ENCODE results near the gene RAI1.

The RAI1 gene

DNA sequence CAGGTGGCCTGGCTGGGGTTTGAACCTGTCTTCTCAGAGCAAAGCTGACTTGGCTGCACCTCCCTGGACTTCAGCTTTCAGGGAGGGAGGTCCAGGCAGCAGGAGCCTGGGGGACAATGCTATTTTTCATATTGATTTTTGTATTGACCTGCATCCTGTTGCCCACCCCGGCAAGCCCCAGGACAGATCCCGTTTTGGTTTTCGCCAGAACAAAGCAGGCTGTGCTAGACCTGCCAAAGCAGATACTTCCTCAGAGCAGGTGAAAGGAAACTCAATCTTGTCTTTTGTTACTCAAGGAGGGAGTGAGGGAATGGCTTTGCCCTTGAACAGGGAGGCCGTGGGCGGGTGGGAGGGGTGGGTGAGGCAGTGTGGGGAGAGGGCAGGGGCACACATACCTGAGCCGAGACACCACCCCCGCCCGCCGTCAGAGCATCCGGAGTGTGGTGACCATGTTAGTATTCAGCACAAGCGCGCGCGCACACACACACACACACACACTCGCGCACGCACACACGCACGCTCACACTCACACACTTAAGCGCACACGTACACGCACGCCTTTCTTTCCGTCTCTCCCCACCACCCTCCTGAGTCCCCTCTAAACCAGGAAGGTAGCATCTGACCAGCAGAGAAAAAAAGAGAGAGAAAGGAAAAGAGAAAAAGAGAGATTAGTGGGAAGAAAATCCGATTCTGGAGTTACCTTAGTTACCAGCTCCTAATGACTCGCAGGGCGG lies 59.5 kb downstream of the RAI1 start:
- no peak overlapping the region for H3K4me3 ChIP-seq (ENCODE audit: low read depth in 1 of 5, low read length in 5 of 5)
- H3K36me3 ChIP-seq (ENCODE audit: control insufficient read depth in 5 of 5, insufficient read depth in 5 of 5, low read length in 5 of 5) = no peaks in the 10 kb centered on the region
- no peak overlapping the region for H3K27ac ChIP-seq (ENCODE audit: low read depth, low read length)
- no peak overlapping the region for H3K9ac ChIP-seq (ENCODE audit: low read length in 5 of 5)
- no peaks in the 10 kb centered on the region for H3K27me3 ChIP-seq (ENCODE audit: control insufficient read depth in 5 of 5, insufficient read depth in 4 of 5, low read length in 5 of 5)
- H3K9me3 ChIP-seq (ENCODE audit: control insufficient read depth in 5 of 5, low read length in 5 of 5) = no peaks in the 10 kb centered on the region
- peaks cover 0 to 46% (median 33%) of the 10 kb centered on the region in 5 donors for H3K4me1 ChIP-seq (ENCODE audit: control insufficient read depth in 5 of 5, insufficient read depth in 5 of 5, low read length in 5 of 5)

DNA sequence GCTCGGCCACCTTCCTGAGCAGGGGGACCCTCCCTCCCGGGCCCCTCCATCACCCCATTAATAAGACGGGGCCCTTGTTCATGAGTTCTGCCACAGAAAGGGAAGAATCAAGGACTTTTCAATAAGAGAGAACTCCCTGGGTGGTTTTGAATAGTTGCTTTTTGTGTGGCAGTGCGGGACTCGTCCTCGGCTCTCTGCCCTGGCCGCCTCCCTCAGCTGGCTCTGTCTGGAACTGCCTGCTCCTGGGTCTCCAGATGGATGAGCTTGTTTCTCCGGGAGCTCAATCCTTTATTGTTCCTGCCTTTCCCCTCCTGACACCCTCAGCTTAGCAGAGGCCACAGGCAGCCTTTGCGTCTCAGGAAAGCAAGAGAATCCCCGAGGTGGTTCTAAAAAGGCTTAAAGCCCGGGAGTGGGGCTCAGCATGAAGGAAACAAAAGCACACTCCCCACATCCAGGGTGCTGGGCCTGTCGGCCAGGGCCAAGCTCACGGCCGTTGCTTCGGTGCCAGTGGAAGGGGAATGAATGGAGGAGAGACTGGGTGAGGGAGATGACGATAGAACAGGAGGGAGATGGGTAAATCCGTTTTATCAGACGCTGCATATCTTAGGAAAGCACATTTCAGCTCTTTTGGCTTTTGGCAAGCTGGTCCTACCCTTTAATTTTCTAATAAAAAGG lies 60.2 kb downstream of the RAI1 start:
- Histone ChIP-seq H3K9me3 (ENCODE audit: control insufficient read depth in 5 of 5, low read length in 5 of 5) (no peaks in the 10 kb centered on the region), H3K4me1 (ENCODE audit: control insufficient read depth in 5 of 5, insufficient read depth in 5 of 5, low read length in 5 of 5) (peaks cover 0 to 46% (median 40%) of the 10 kb centered on the region in 5 donors), H3K36me3 (ENCODE audit: control insufficient read depth in 5 of 5, insufficient read depth in 5 of 5, low read length in 5 of 5) (no peaks in the 10 kb centered on the region), H3K4me3 (ENCODE audit: low read depth in 1 of 5, low read length in 5 of 5) (no peak overlapping the region), H3K9ac (ENCODE audit: low read length in 5 of 5) (peak overlapping the region in 1 of 5 donors; percentile 8), H3K27ac (ENCODE audit: low read depth, low read length) (no peak overlapping the region), H3K27me3 (ENCODE audit: control insufficient read depth in 5 of 5, insufficient read depth in 4 of 5, low read length in 5 of 5) (no peaks in the 10 kb centered on the region)

DNA sequence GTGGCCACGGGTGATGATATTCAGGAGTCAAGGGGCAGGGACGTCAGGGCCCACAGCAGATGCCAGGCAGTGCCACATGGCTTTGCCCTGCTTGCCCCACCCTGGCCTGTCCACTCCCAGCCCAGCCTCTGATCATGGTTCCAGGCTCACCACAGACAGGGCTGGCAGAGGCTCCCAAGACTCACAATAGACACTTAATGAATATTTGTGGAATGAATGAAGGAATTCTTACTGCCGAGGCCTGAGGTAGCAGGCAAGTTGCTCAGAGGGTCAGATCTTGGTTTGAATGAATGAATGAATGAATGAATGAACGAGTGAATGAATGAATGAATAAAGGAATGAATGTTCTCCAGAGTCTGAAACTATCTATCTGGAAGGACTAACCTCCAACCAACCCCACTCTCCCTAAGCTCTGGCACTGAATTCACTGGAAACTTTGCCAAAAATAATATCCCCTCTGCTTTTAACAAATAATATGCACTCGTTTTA lies 60.9 kb downstream of the RAI1 start:
- peak overlapping the region in 1 of 5 donors; percentile 8 for H3K9ac ChIP-seq (ENCODE audit: low read length in 5 of 5)
- no peaks in the 10 kb centered on the region for H3K36me3 ChIP-seq (ENCODE audit: control insufficient read depth in 5 of 5, insufficient read depth in 5 of 5, low read length in 5 of 5)
- H3K27me3 ChIP-seq (ENCODE audit: control insufficient read depth in 5 of 5, insufficient read depth in 4 of 5, low read length in 5 of 5) = no peaks in the 10 kb centered on the region
- no peak overlapping the region for H3K4me3 ChIP-seq (ENCODE audit: low read depth in 1 of 5, low read length in 5 of 5)
- H3K27ac ChIP-seq (ENCODE audit: low read depth, low read length) = no peak overlapping the region
- no peaks in the 10 kb centered on the region for H3K9me3 ChIP-seq (ENCODE audit: control insufficient read depth in 5 of 5, low read length in 5 of 5)
- H3K4me1 ChIP-seq (ENCODE audit: control insufficient read depth in 5 of 5, insufficient read depth in 5 of 5, low read length in 5 of 5) = peaks cover 0 to 50% (median 43%) of the 10 kb centered on the region in 5 donors

DNA sequence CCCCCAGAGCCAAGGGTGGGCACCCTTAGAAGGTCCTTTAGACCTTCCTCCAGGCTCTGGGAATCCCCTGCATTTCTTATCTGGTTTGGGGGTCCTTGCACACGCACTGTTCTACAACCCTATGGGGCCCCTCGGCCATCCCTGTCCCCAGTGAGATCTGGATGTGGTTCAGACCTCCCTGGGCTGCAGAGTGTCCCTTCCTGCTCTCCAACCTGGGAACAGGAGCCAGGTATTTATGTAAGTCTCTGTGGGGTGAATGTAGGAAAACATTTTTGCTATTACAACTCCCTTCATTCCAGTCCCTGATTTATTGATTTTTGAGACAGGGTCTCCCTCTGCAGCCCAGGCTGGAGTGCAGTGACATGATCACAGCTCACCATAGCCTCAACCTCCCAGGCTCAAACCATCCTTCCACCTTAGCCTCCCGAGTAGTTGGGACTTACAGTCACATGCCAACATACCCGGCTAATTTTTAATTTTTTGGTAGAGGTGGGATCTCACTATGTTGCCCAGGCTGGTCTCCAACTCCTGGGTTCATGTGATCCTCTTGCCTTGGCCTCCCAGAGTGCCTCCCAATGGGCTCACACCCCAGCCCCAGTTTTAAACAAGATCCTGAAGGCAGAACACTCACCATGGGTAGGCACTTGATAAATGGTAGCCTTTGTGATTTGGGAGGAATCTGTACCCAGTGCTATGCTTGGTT lies 61.6 kb downstream of the RAI1 start:
- no peak overlapping the region for H3K27ac ChIP-seq (ENCODE audit: low read depth, low read length)
- H3K4me1 ChIP-seq (ENCODE audit: control insufficient read depth in 5 of 5, insufficient read depth in 5 of 5, low read length in 5 of 5) = peaks cover 2 to 52% (median 44%) of the 10 kb centered on the region in 5 donors
- H3K9ac ChIP-seq (ENCODE audit: low read length in 5 of 5) = no peak overlapping the region

DNA sequence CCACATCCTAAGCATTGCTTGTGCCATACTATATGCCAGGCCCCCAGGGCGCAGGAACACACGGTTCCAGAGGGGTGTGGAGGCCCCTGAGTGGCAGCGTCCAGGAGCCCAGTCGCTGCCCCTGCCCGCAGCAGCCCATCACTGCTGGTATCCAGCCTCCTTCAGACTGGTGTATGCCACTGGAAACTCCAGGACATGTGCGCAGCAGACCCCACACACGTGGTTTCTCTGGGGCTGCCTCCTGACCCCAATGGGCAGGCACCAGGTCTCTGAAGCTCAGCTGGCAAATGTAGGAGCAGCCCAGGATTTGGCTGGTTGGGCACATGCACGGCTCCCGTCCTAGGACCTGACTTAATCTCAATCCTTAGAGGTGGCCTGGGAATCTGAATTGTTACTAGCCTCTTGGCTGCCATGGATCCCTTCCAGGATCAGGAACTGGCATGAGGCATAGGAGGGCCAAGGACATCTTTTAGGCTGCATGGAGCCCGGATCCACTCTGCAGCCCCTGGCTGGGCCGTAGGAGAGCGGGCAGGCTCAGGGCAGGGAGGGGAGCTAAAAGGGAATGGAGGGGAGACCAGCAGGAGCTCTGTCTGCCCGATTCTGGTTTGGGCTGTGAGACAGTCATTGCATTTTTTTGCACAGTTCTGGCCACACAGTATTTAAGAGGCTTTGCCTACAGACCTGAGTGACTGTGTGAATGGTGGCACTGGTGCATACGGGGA lies 62.3 kb downstream of the RAI1 start:
- Histone ChIP-seq H3K4me1 (ENCODE audit: control insufficient read depth in 5 of 5, insufficient read depth in 5 of 5, low read length in 5 of 5) (peaks cover 2 to 50% (median 39%) of the 10 kb centered on the region in 5 donors), H3K27ac (ENCODE audit: low read depth, low read length) (no peak overlapping the region), H3K9me3 (ENCODE audit: control insufficient read depth in 5 of 5, low read length in 5 of 5) (no peaks in the 10 kb centered on the region), H3K4me3 (ENCODE audit: low read depth in 1 of 5, low read length in 5 of 5) (no peak overlapping the region), H3K9ac (ENCODE audit: low read length in 5 of 5) (no peak overlapping the region), H3K36me3 (ENCODE audit: control insufficient read depth in 5 of 5, insufficient read depth in 5 of 5, low read length in 5 of 5) (no peaks in the 10 kb centered on the region), H3K27me3 (ENCODE audit: control insufficient read depth in 5 of 5, insufficient read depth in 4 of 5, low read length in 5 of 5) (no peaks in the 10 kb centered on the region)

More for the DNA sequence above, 61.6 kb downstream of the RAI1 start:
- Histone ChIP-seq H3K27me3 (ENCODE audit: control insufficient read depth in 5 of 5, insufficient read depth in 4 of 5, low read length in 5 of 5) (no peaks in the 10 kb centered on the region), H3K4me3 (ENCODE audit: low read depth in 1 of 5, low read length in 5 of 5) (no peak overlapping the region), H3K36me3 (ENCODE audit: control insufficient read depth in 5 of 5, insufficient read depth in 5 of 5, low read length in 5 of 5) (no peaks in the 10 kb centered on the region), H3K9me3 (ENCODE audit: control insufficient read depth in 5 of 5, low read length in 5 of 5) (no peaks in the 10 kb centered on the region)

DNA sequence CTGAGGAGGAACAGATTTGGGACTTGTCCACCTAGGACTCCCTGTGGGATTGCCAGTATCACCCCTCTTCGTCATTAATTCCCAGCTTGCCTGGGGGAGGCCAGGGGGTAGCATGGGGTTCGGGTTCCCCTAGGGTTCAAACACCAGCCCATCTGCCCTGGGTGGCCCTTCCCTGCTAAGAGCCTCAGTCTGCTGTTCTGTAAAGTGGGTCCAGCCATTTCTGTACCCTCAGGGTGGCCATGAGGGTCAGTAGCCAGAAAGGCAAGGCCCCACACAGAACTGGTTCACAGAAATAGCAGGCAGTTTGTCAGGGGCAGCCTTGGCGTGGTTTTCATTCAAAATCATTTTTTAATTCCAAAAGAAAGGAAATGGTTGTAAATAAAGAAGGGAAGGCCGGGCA lies 62.9 kb downstream of the RAI1 start:
- H3K9ac ChIP-seq (ENCODE audit: low read length in 5 of 5) = no peak overlapping the region
- H3K4me3 ChIP-seq (ENCODE audit: low read depth in 1 of 5, low read length in 5 of 5) = no peak overlapping the region
- H3K27me3 ChIP-seq (ENCODE audit: control insufficient read depth in 5 of 5, insufficient read depth in 4 of 5, low read length in 5 of 5) = no peaks in the 10 kb centered on the region
- H3K9me3 ChIP-seq (ENCODE audit: control insufficient read depth in 5 of 5, low read length in 5 of 5) = no peaks in the 10 kb centered on the region
- no peaks in the 10 kb centered on the region for H3K36me3 ChIP-seq (ENCODE audit: control insufficient read depth in 5 of 5, insufficient read depth in 5 of 5, low read length in 5 of 5)
- peaks cover 2 to 45% (median 34%) of the 10 kb centered on the region in 5 donors for H3K4me1 ChIP-seq (ENCODE audit: control insufficient read depth in 5 of 5, insufficient read depth in 5 of 5, low read length in 5 of 5)
- H3K27ac ChIP-seq (ENCODE audit: low read depth, low read length) = no peak overlapping the region

DNA sequence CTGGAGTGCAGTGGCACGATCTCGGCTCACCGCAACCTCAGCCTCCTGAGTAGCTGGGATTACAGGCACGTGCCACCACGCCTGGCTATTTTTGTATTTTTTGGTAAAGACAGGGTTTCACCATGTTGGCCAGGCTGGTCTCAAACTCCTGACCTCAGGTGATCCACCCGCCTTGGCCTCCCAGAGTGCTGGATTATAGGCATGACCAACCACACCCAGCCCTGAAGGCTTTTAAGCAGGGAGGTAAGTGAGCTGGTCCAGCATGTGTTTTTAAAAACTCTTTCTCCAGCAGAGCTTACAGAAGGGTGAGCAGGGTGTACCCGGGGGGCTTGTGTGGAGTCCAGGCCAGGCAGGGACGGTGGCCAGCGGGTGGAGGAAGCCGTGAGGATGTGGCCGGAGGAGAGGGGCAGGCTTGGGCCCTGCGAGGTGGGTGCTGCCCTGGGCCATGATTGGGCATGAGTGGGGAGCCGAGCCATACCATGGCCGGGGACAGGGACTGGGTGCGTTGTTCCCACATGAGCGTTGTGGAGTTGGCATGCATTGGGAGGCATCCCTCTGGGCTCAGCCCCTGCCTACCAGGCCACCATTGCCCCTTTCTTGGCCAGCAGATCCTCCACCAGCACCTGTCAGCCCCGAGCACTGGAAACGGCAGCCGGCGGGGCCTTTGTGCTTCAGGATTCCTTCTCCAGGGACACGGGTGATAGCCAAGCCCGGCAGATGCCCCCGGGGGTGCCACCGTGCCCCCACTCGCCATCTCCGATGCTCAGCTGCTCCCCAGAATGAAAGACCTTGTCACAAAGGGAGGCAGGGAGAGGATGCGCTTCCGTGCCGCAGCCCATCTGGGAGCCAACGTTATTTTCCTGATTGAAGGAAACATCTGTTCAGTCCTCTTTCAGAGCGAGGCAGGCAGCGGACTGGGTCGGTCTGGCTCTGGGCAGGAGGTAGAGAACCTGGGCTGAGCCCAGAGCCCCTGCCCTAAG lies 64.5 kb downstream of the RAI1 start:
- peak overlapping the region in 1 of 5 donors; percentile 28 for H3K9ac ChIP-seq (ENCODE audit: low read length in 5 of 5)
- no peaks in the 10 kb centered on the region for H3K27me3 ChIP-seq (ENCODE audit: control insufficient read depth in 5 of 5, insufficient read depth in 4 of 5, low read length in 5 of 5)
- no peak overlapping the region for H3K27ac ChIP-seq (ENCODE audit: low read depth, low read length)
- H3K9me3 ChIP-seq (ENCODE audit: control insufficient read depth in 5 of 5, low read length in 5 of 5) = no peaks in the 10 kb centered on the region
- peaks cover 2 to 45% (median 34%) of the 10 kb centered on the region in 5 donors for H3K4me1 ChIP-seq (ENCODE audit: control insufficient read depth in 5 of 5, insufficient read depth in 5 of 5, low read length in 5 of 5)
- no peak overlapping the region for H3K4me3 ChIP-seq (ENCODE audit: low read depth in 1 of 5, low read length in 5 of 5)
- H3K36me3 ChIP-seq (ENCODE audit: control insufficient read depth in 5 of 5, insufficient read depth in 5 of 5, low read length in 5 of 5) = no peaks in the 10 kb centered on the region

DNA sequence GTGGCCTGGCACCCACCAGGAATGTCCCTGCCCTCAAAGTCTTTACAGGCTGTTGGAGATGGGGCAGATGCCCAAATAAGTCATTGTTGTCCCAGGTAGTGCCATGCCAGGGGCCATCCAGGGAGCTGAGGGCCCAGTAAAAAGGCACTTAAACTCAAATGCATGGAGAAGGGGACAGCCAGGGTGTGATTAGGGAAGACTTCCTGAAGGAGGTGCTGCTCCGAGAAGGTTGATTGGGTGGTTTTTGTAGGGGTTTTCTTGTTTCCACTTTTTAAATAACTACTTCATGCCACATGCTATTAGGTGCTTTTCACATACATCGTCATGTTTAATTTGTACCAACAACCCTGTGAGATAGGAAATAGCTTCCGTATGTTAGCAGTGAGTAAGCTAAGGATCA lies 66.9 kb downstream of the RAI1 start:
- no peaks in the 10 kb centered on the region for H3K36me3 ChIP-seq (ENCODE audit: control insufficient read depth in 5 of 5, insufficient read depth in 5 of 5, low read length in 5 of 5)
- no peak overlapping the region for H3K27ac ChIP-seq (ENCODE audit: low read depth, low read length)
- no peak overlapping the region for H3K4me3 ChIP-seq (ENCODE audit: low read depth in 1 of 5, low read length in 5 of 5)
- H3K9ac ChIP-seq (ENCODE audit: low read length in 5 of 5) = no peak overlapping the region
- peaks cover 3 to 56% (median 36%) of the 10 kb centered on the region in 5 donors for H3K4me1 ChIP-seq (ENCODE audit: control insufficient read depth in 5 of 5, insufficient read depth in 5 of 5, low read length in 5 of 5)
- H3K9me3 ChIP-seq (ENCODE audit: control insufficient read depth in 5 of 5, low read length in 5 of 5) = no peaks in the 10 kb centered on the region
- H3K27me3 ChIP-seq (ENCODE audit: control insufficient read depth in 5 of 5, insufficient read depth in 4 of 5, low read length in 5 of 5) = no peaks in the 10 kb centered on the region

DNA sequence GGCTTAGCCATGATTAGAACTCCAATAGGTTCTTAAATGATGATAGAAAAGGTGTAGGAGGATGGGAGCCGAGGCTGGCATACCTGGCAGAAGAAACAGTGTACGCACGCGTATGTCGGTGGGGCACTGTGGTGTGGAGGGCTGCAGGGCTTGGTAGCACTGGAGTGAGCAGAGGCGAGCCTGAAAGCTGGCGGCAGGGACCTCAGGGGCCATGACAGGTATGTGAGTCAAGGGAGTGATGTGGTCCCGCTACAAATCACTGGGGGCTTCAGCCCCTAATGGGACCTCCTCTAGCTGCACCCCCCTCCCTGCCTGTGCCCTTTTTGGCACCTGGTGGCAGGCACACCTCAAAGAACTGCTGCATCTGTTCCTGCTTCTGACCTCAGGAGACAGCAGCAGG lies 67.3 kb downstream of the RAI1 start:
- no peaks in the 10 kb centered on the region for H3K27me3 ChIP-seq (ENCODE audit: control insufficient read depth in 5 of 5, insufficient read depth in 4 of 5, low read length in 5 of 5)
- no peaks in the 10 kb centered on the region for H3K36me3 ChIP-seq (ENCODE audit: control insufficient read depth in 5 of 5, insufficient read depth in 5 of 5, low read length in 5 of 5)
- peaks cover 4 to 59% (median 39%) of the 10 kb centered on the region in 5 donors for H3K4me1 ChIP-seq (ENCODE audit: control insufficient read depth in 5 of 5, insufficient read depth in 5 of 5, low read length in 5 of 5)
- H3K9ac ChIP-seq (ENCODE audit: low read length in 5 of 5) = peak overlapping the region in 1 of 5 donors; percentile 9
- no peak overlapping the region for H3K4me3 ChIP-seq (ENCODE audit: low read depth in 1 of 5, low read length in 5 of 5)
- H3K9me3 ChIP-seq (ENCODE audit: control insufficient read depth in 5 of 5, low read length in 5 of 5) = no peaks in the 10 kb centered on the region
- H3K27ac ChIP-seq (ENCODE audit: low read depth, low read length) = no peak overlapping the region

All from subcutaneous abdominal adipose tissue (tissue), 5 donors.